ENCODE results near the gene NXN.

NXN gene

GRCh38 chr17:1013729-1014090 lies 34.1 kb upstream of the NXN start:
- peaks cover 49% of the 10 kb centered on the region for H3K36me3 ChIP-seq (ENCODE audit: control insufficient read depth, low read length)
- H3K4me2 ChIP-seq (ENCODE audit: low read length): no peak overlapping the region
- no peaks in the 10 kb centered on the region for H3K79me2 ChIP-seq (ENCODE audit: control insufficient read depth, low read length)
- no peaks in the 10 kb centered on the region for H4K20me1 ChIP-seq (ENCODE audit: control insufficient read depth, insufficient read depth, low read depth, low read length)
- peaks cover 3% of the 10 kb centered on the region; the same call in 1 of the 2 replicates for H3F3A ChIP-seq (ENCODE audit: control insufficient read depth, insufficient read depth)
- H3K27me3 ChIP-seq (ENCODE audit: control insufficient read depth, low read length): no peaks in the 10 kb centered on the region
- no peaks in the 10 kb centered on the region for H3K9me2 ChIP-seq (replicated peaks; ENCODE audit: control insufficient read depth, low read length)
- no peaks in the 10 kb centered on the region for H3K9me3 ChIP-seq (ENCODE audit: control insufficient read depth, insufficient read depth, low read length)
- no peaks in the 10 kb centered on the region for H3K4me1 ChIP-seq (ENCODE audit: control insufficient read depth, low read length)
- no peak overlapping the region for H3K4me3 ChIP-seq (ENCODE audit: low read length)
- TF ChIP-seq CTCF (IDR thresholded peaks at IDR 0.05; ENCODE audit: low read depth, low read length, poor library complexity, severe bottlenecking) (no peak), EZH2phosphoT487 (IDR thresholded peaks at IDR 0.05; ENCODE audit: borderline replicate concordance, low read length) (no peak)
- H3K27ac ChIP-seq (ENCODE audit: low read depth, low read length): no peak overlapping the region

- H3K9me3 ChIP-seq (ENCODE audit: control insufficient read depth, insufficient read depth, low read length): no peaks in the 10 kb centered on the region
- no peaks in the 10 kb centered on the region for H3K9me2 ChIP-seq (replicated peaks; ENCODE audit: control insufficient read depth, low read length)
- no peaks in the 10 kb centered on the region for H3K27me3 ChIP-seq (ENCODE audit: control insufficient read depth, low read length)
- TF ChIP-seq EZH2phosphoT487 (IDR thresholded peaks at IDR 0.05; ENCODE audit: borderline replicate concordance, low read length) (no peak), CTCF (IDR thresholded peaks at IDR 0.05; ENCODE audit: low read depth, low read length, poor library complexity, severe bottlenecking) (no peak)
- no peak overlapping the region for H3K4me2 ChIP-seq (ENCODE audit: low read length)
- H3K4me1 ChIP-seq (ENCODE audit: control insufficient read depth, low read length): no peaks in the 10 kb centered on the region
- H3F3A ChIP-seq (ENCODE audit: control insufficient read depth, insufficient read depth): peaks cover 3% of the 10 kb centered on the region; the same call in 1 of the 2 replicates
- H3K27ac ChIP-seq (ENCODE audit: low read depth, low read length): no peak overlapping the region
- H3K36me3 ChIP-seq (ENCODE audit: control insufficient read depth, low read length): peaks cover 54% of the 10 kb centered on the region
- no peaks in the 10 kb centered on the region for H4K20me1 ChIP-seq (ENCODE audit: control insufficient read depth, insufficient read depth, low read depth, low read length)
- H3K4me3 ChIP-seq (ENCODE audit: low read length): no peak overlapping the region
- H3K79me2 ChIP-seq (ENCODE audit: control insufficient read depth, low read length): no peaks in the 10 kb centered on the region
Measured at GRCh38 chr17:1012823-1013728, 33.5 kb upstream of the NXN start.

GRCh38 chr17:1011760-1012735 lies 32.5 kb upstream of the NXN start:
- H3K27ac ChIP-seq (ENCODE audit: low read depth, low read length): no peak overlapping the region
- H3K4me1 ChIP-seq (ENCODE audit: control insufficient read depth, low read length): no peaks in the 10 kb centered on the region
- H3F3A ChIP-seq (ENCODE audit: control insufficient read depth, insufficient read depth): peaks cover 3% of the 10 kb centered on the region; the same call in 1 of the 2 replicates
- no peaks in the 10 kb centered on the region for H3K79me2 ChIP-seq (ENCODE audit: control insufficient read depth, low read length)
- no peak for TF ChIP-seq CTCF (IDR thresholded peaks at IDR 0.05; ENCODE audit: low read depth, low read length, poor library complexity, severe bottlenecking)
- no peak overlapping the region for H3K4me3 ChIP-seq (ENCODE audit: low read length)
- H3K9me3 ChIP-seq (ENCODE audit: control insufficient read depth, insufficient read depth, low read length): no peaks in the 10 kb centered on the region
- H3K4me2 ChIP-seq (ENCODE audit: low read length): no peak overlapping the region
- H3K36me3 ChIP-seq (ENCODE audit: control insufficient read depth, low read length): peaks cover 65% of the 10 kb centered on the region
- no peaks in the 10 kb centered on the region for H4K20me1 ChIP-seq (ENCODE audit: control insufficient read depth, insufficient read depth, low read depth, low read length)
- no peaks in the 10 kb centered on the region for H3K27me3 ChIP-seq (ENCODE audit: control insufficient read depth, low read length)
- H3K9me2 ChIP-seq (replicated peaks; ENCODE audit: control insufficient read depth, low read length): no peaks in the 10 kb centered on the region
